ENCODE measurements around the gene NTF3.

The NTF3 gene

DNA sequence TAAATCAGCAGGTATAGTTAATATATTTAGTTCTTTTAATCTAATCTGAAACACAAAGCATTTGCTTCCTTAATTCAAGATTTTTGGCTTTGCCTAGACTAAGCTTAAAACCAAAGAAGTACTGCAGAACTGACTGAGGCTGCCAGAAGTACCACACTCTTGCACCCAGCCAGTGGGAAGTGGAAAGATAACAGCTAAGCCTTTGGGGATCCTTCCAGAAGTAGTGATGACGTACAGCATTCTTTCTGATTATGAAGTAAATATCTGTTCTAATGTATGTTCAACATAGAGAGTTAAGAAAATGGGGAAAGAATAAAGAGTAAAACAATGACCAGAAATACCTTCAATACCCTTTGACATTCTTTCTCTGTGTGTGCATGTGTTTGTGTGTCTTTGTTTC lies 19.3 kb downstream of the NTF3 start:
- Histone ChIP-seq H3K36me3 (ENCODE audit: control insufficient read depth in 2 of 2, insufficient read depth in 1 of 2, low read length in 2 of 2) (no peaks in the 10 kb centered on the region; a peak in 1 of 3 replicates), H3K9me3 (ENCODE audit: control insufficient read depth, insufficient read depth, low read depth, low read length) (no peaks in the 10 kb centered on the region), H3K4me1 (ENCODE audit: control insufficient read depth, insufficient read depth, low read length) (no peaks in the 10 kb centered on the region), H3K27ac (ENCODE audit: extremely low read depth, low read depth, low read length) (no peak overlapping the region), H3K4me3 (ENCODE audit: low read depth, low read length) (no peak overlapping the region)
- ChIA-PET CTCF (interaction anchor here (0.6 to 0.9 kb wide), 2 partner anchors 12 to 17 kb away, joined by 3 to 4 read pairs; no protein-coding TSS in a partner anchor), POLR2A (no interaction called here)
- TF ChIP-seq KLF1 (tag by site-specific recombination; IDR thresholded peaks at IDR 0.05) (no peak), ZBTB11 (tag by site-specific recombination; conservative IDR thresholded peaks at IDR 0.05; ENCODE audit: low read depth) (no peak), ZNF433 (tag by site-specific recombination; IDR thresholded peaks at IDR 0.05; ENCODE audit: low read depth) (no peak), ZNF558 (tag by site-specific recombination; IDR thresholded peaks at IDR 0.05) (no peak), ZNF660 (tag by site-specific recombination; IDR thresholded peaks at IDR 0.05) (no peak), ZNF148 (tag by site-specific recombination; IDR thresholded peaks at IDR 0.05; ENCODE audit: borderline replicate concordance) (no peak), ZNF19 (tag by site-specific recombination; IDR thresholded peaks at IDR 0.05; ENCODE audit: low read depth) (no peak), SETDB1 (IDR thresholded peaks at IDR 0.05; ENCODE audit: insufficient read length, low read length) (no peak), ZNF2 (tag by site-specific recombination; IDR thresholded peaks at IDR 0.05) (no peak), SCRT2 (tag by site-specific recombination; IDR thresholded peaks at IDR 0.05) (no peak)
- TF ChIP-seq, protein P1, sequence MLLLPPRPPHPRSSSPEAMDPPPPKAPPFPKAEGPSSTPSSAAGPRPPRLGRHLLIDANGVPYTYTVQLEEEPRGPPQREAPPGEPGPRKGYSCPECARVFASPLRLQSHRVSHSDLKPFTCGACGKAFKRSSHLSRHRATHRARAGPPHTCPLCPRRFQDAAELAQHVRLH (tag by site-specific recombination; IDR thresholded peaks at IDR 0.05): no peak
- TF ChIP-seq, protein P2, sequence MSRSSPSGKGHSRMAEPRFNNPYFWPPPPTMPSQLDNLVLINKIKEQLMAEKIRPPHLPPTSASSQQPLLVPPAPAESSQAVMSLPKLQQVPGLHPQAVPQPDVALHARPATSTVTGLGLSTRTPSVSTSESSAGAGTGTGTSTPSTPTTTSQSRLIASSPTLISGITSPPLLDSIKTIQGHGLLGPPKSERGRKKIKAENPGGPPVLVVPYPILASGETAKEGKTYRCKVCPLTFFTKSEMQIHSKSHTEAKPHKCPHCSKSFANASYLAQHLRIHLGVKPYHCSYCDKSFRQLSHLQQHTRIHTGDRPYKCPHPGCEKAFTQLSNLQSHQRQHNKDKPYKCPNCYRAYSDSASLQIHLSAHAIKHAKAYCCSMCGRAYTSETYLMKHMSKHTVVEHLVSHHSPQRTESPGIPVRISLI (tag by site-specific recombination; IDR thresholded peaks at IDR 0.05): no peak

DNA sequence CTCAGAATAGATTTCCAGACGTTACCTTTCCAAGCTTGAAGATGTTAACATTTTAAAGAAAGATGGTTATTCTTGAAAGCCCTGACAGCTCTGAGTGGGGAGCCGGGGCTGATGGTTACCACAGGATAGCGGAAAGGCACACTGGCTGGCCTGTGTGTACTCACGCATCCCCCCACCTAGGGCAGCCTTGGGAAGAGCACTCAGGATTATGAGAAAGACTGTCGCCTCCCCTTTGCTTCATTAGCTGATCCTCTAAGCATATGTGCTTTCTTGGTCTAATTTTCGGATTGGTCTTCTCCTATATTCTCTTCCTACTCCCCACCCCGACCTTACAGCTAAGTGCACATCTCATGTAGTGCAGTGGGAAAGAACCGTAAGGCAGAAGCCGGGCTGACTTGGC lies 20.7 kb downstream of the NTF3 start:
- TF ChIP-seq, protein P3, sequence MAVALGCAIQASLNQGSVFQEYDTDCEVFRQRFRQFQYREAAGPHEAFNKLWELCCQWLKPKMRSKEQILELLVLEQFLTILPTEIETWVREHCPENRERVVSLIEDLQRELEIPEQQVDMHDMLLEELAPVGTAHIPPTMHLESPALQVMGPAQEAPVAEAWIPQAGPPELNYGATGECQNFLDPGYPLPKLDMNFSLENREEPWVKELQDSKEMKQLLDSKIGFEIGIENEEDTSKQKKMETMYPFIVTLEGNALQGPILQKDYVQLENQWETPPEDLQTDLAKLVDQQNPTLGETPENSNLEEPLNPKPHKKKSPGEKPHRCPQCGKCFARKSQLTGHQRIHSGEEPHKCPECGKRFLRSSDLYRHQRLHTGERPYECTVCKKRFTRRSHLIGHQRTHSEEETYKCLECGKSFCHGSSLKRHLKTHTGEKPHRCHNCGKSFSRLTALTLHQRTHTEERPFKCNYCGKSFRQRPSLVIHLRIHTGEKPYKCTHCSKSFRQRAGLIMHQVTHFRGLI (tag by site-specific recombination; IDR thresholded peaks at IDR 0.05): no peak
- TF ChIP-seq, protein P4, sequence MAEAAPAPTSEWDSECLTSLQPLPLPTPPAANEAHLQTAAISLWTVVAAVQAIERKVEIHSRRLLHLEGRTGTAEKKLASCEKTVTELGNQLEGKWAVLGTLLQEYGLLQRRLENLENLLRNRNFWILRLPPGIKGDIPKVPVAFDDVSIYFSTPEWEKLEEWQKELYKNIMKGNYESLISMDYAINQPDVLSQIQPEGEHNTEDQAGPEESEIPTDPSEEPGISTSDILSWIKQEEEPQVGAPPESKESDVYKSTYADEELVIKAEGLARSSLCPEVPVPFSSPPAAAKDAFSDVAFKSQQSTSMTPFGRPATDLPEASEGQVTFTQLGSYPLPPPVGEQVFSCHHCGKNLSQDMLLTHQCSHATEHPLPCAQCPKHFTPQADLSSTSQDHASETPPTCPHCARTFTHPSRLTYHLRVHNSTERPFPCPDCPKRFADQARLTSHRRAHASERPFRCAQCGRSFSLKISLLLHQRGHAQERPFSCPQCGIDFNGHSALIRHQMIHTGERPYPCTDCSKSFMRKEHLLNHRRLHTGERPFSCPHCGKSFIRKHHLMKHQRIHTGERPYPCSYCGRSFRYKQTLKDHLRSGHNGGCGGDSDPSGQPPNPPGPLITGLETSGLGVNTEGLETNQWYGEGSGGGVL (tag by site-specific recombination; IDR thresholded peaks at IDR 0.05): no peak
- TF ChIP-seq TCF7L2 (IDR thresholded peaks at IDR 0.05; ENCODE audit: borderline replicate concordance, low read depth, low read length): no peak
- TF ChIP-seq ZNF571 (tag by site-specific recombination; IDR thresholded peaks at IDR 0.05): no peak
- no peak for TF ChIP-seq ZNF423 (tag by site-specific recombination; IDR thresholded peaks at IDR 0.05)
- TF ChIP-seq ZNF658 (tag by site-specific recombination; IDR thresholded peaks at IDR 0.05): no peak
- no peak for TF ChIP-seq ZNF514 (tag by site-specific recombination; IDR thresholded peaks at IDR 0.05)
- CTCF ChIA-PET: interaction anchor here (0.7 to 0.9 kb wide), 2 partner anchors 23 to 24 kb away, joined by 4 to 6 read pairs; no protein-coding TSS in a partner anchor
- H3K4me1 ChIP-seq (ENCODE audit: control insufficient read depth, insufficient read depth, low read length): no peaks in the 10 kb centered on the region
- H3K4me3 ChIP-seq (ENCODE audit: low read depth, low read length): no peak overlapping the region
- no peaks in the 10 kb centered on the region for H3K9me3 ChIP-seq (ENCODE audit: control insufficient read depth, insufficient read depth, low read depth, low read length)
- H3K27ac ChIP-seq (ENCODE audit: extremely low read depth, low read depth, low read length): no peak overlapping the region
- no peaks in the 10 kb centered on the region; a peak in 1 of 3 replicates for H3K36me3 ChIP-seq (ENCODE audit: control insufficient read depth in 2 of 2, insufficient read depth in 1 of 2, low read length in 2 of 2)
- POLR2A ChIA-PET: no interaction called here
